ENCODE results near the gene ACTN2.

DNA sequence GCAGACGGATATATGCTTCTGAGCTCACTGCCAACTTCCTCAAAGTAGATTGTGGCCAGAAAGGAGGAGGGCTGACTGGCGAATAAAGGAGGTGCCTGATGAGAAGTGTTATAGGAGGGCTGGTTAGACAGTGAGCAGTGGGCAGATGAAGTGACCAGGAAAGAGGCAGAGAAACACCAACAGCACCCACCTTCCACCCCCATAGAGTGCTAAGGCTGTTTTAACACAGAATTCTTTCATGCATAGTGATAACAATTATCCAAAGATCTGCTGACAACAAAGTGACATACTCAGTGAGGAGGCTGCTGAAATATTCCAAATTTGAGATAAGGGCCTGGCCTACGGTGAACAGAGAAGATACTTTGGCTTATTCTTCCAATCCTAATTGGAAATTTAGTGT is 87.6 kb downstream of the ACTN2 start:
- TF ChIP-seq, protein P1, sequence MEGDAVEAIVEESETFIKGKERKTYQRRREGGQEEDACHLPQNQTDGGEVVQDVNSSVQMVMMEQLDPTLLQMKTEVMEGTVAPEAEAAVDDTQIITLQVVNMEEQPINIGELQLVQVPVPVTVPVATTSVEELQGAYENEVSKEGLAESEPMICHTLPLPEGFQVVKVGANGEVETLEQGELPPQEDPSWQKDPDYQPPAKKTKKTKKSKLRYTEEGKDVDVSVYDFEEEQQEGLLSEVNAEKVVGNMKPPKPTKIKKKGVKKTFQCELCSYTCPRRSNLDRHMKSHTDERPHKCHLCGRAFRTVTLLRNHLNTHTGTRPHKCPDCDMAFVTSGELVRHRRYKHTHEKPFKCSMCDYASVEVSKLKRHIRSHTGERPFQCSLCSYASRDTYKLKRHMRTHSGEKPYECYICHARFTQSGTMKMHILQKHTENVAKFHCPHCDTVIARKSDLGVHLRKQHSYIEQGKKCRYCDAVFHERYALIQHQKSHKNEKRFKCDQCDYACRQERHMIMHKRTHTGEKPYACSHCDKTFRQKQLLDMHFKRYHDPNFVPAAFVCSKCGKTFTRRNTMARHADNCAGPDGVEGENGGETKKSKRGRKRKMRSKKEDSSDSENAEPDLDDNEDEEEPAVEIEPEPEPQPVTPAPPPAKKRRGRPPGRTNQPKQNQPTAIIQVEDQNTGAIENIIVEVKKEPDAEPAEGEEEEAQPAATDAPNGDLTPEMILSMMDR (IDR thresholded peaks at IDR 0.05): no peak
- TF ChIP-seq POLR2AphosphoS5 (IDR thresholded peaks at IDR 0.05; ENCODE audit: low read depth, low read length) (no peak), TCF7L2 (IDR thresholded peaks at IDR 0.05; ENCODE audit: low read depth, low read length) (no peak)
- TF ChIP-seq, protein P2, sequence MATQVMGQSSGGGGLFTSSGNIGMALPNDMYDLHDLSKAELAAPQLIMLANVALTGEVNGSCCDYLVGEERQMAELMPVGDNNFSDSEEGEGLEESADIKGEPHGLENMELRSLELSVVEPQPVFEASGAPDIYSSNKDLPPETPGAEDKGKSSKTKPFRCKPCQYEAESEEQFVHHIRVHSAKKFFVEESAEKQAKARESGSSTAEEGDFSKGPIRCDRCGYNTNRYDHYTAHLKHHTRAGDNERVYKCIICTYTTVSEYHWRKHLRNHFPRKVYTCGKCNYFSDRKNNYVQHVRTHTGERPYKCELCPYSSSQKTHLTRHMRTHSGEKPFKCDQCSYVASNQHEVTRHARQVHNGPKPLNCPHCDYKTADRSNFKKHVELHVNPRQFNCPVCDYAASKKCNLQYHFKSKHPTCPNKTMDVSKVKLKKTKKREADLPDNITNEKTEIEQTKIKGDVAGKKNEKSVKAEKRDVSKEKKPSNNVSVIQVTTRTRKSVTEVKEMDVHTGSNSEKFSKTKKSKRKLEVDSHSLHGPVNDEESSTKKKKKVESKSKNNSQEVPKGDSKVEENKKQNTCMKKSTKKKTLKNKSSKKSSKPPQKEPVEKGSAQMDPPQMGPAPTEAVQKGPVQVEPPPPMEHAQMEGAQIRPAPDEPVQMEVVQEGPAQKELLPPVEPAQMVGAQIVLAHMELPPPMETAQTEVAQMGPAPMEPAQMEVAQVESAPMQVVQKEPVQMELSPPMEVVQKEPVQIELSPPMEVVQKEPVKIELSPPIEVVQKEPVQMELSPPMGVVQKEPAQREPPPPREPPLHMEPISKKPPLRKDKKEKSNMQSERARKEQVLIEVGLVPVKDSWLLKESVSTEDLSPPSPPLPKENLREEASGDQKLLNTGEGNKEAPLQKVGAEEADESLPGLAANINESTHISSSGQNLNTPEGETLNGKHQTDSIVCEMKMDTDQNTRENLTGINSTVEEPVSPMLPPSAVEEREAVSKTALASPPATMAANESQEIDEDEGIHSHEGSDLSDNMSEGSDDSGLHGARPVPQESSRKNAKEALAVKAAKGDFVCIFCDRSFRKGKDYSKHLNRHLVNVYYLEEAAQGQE (IDR thresholded peaks at IDR 0.05; ENCODE audit: insufficient read depth in 1 of 2, low read depth in 2 of 2, low read length in 1 of 2): no peak
